GM19468 (cell line): Measurements from ENCODE around the gene ARL8B.
"Not testable (repeated sequence)": the region's sequence is repeated elsewhere in the genome, so short reads cannot be mapped to it uniquely, and the experiment has no call there.

Experiments used
- ATAC-seq: cut with Tn5 transposase; IDR thresholded peaks from one replicate; pipeline ENCODE4 v1.9.1; 2021; ENCODE audit warnings: mild to moderate bottlenecking, moderate library complexity, moderate number of reproducible peaks; ENCODE audit not compliant: unreplicated experiment; ENCODE audit errors: extremely low read depth

ARL8B gene

GRCh38 chr3:5141760-5142159 lies 19.7 kb downstream of the ARL8B start:
- no peak for ATAC-seq

- no peak for ATAC-seq
These were observed 21.4 kb downstream of the ARL8B start for GRCh38 chr3:5143464-5143863.

GRCh38 chr3:5144316-5144994 lies 22.4 kb downstream of the ARL8B start:
- no peak for ATAC-seq

- ATAC-seq: no peak
These were observed 23.0 kb downstream of the ARL8B start for GRCh38 chr3:5145120-5145519.

- not testable (repeated sequence) for ATAC-seq
These were observed 25.1 kb downstream of the ARL8B start for GRCh38 chr3:5147152-5147551.

GRCh38 chr3:5149306-5149880 lies 27.3 kb downstream of the ARL8B start:
- no peak for ATAC-seq

GRCh38 chr3:5151586-5151985 lies 29.5 kb downstream of the ARL8B start:
- no peak for ATAC-seq

- ATAC-seq: no peak
These were observed 31.0 kb downstream of the ARL8B start for GRCh38 chr3:5153074-5153473.

- ATAC-seq: no peak
These were observed 33.1 kb downstream of the ARL8B start for GRCh38 chr3:5155241-5155640.

GRCh38 chr3:5160321-5160720 lies 38.2 kb downstream of the ARL8B start:
- ATAC-seq: no peak

- no peak for ATAC-seq
These were observed 39.1 kb downstream of the ARL8B start for GRCh38 chr3:5160940-5161858.

- no peak for ATAC-seq
These were observed 40.0 kb downstream of the ARL8B start for GRCh38 chr3:5162102-5162501.

- no peak for ATAC-seq
These were observed 43.6 kb downstream of the ARL8B start for GRCh38 chr3:5165698-5166097.

GRCh38 chr3:5166846-5167245 lies 44.8 kb downstream of the ARL8B start:
- no peak for ATAC-seq

- ATAC-seq: no peak
These were observed 46.0 kb downstream of the ARL8B start for GRCh38 chr3:5168110-5168509.

- ATAC-seq: no peak
These were observed 47.7 kb downstream of the ARL8B start for GRCh38 chr3:5169807-5170206.

- ATAC-seq: no peak
These were observed 48.9 kb downstream of the ARL8B start for GRCh38 chr3:5170975-5171374.

- no peak for ATAC-seq
These were observed 49.9 kb downstream of the ARL8B start for GRCh38 chr3:5172018-5172417.

- not testable (repeated sequence) for ATAC-seq
These were observed 56.9 kb downstream of the ARL8B start for GRCh38 chr3:5179036-5179435.

GRCh38 chr3:5181469-5182141 lies 59.5 kb downstream of the ARL8B start:
- peak; percentile 66 for ATAC-seq

GRCh38 chr3:5183714-5184113 lies 61.6 kb downstream of the ARL8B start:
- not testable (repeated sequence) for ATAC-seq
